Choroid plexus epithelial cell (primary cell): ENCODE results near the gene GPN2.

Experiments
- DNase-seq: peaks from one replicate; pipeline ENCODE4 v3.0.0-alpha.2; 2010; ENCODE audit warnings: low read depth
- H3K4me3 ChIP-seq: 2 replicates; pipeline ENCODE4 v1.5.1; 2011; ENCODE audit warnings: low read depth, mild to moderate bottlenecking, control low read depth, low read length, moderate library complexity
- TF ChIP-seq, protein P1 (sequence below): conservative IDR thresholded peaks from 2 replicates; pipeline ENCODE4 v1.5.1; 2011; ENCODE audit warnings: low read depth, mild to moderate bottlenecking, control low read depth, inconsistent platforms, low read length, moderate library complexity

Gene GPN2

DNA sequence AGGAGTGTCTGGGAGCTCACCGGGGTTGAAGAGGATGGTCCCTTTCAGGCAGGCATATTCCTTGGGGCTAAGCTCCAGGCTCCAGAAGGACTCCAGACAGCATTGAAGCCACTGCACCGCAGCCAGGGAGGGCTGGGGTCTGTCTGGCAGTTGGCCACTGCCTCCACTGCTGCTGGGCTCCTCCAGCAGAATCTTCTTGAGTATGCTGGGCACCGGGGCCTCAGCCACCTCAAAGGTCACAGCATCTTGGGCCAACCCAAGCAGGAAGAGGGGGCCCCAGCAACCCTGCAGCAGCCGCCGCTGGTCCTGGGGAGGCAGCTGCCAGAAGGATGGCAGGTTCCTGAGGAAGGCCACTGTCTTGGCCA, 23.3 kb upstream of the GPN2 start:
- no peak for DNase-seq
- no peak overlapping the region for H3K4me3 ChIP-seq

DNA sequence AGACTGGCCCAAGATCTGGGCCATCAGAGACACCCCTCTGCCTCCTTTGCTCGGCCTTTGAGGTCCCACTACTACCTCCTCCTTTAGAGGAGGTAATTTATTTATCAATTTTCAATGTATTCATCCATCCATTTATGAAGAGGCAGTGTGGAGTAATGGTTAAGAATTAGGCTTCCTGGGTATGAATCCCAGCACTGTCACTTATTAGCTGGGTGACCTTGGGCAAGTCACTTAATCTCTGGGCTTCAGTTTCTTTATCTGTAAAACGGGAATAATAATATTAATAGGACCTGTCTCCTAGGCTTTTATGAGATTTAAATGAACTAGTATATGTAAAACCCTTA, 22.0 kb upstream of the GPN2 start:
- no peak overlapping the region for H3K4me3 ChIP-seq
- TF ChIP-seq, protein P1, sequence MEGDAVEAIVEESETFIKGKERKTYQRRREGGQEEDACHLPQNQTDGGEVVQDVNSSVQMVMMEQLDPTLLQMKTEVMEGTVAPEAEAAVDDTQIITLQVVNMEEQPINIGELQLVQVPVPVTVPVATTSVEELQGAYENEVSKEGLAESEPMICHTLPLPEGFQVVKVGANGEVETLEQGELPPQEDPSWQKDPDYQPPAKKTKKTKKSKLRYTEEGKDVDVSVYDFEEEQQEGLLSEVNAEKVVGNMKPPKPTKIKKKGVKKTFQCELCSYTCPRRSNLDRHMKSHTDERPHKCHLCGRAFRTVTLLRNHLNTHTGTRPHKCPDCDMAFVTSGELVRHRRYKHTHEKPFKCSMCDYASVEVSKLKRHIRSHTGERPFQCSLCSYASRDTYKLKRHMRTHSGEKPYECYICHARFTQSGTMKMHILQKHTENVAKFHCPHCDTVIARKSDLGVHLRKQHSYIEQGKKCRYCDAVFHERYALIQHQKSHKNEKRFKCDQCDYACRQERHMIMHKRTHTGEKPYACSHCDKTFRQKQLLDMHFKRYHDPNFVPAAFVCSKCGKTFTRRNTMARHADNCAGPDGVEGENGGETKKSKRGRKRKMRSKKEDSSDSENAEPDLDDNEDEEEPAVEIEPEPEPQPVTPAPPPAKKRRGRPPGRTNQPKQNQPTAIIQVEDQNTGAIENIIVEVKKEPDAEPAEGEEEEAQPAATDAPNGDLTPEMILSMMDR, result no peak
- DNase-seq, result no peak

More for the DNA sequence above, 23.3 kb upstream of the GPN2 start:
- TF ChIP-seq, protein P1, result no peak

DNA sequence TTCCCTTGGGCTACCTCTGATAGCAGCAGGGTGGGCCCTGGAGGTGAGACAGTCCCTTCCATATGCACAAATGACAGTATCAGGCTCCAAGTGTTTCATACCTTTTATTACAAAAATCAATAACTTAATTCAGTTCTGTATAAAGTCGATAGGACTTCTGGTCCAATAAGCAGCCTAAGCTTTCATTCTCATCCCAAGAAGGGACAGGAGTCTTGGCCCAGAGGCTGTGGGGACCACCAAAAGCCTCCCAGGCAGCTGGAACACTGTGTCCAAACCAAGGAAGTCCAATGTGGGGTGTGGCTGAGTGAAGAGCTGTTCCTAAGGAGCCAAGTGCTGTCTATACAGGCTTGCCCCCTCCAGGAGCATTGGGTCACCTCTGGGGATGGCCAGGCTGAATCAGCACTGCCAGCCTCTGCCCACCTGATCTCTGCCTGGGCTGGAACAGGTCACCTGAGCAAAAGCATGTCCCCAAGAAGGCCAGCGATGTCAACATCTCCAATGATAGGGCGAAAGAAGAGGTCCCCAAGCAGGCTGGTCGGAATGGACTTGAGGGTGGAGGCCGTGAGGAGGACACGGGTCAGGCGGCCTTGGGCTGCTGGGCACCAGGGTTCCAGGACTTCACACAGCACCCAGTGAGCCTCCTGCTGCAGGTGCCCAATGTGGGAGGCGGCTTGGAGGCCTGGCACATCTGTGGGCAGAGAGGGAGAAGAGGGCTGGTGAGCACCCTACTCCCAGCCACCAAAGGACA, 21.5 kb upstream of the GPN2 start:
- TF ChIP-seq, protein P1, result no peak
- H3K4me3 ChIP-seq, result no peak overlapping the region
- DNase-seq, result no peak

GRCh38 chr1:26910343-26911160, 20.5 kb upstream of the GPN2 start:
- H3K4me3 ChIP-seq, result no peak overlapping the region
- TF ChIP-seq, protein P1, result no peak
- no peak for DNase-seq

DNA sequence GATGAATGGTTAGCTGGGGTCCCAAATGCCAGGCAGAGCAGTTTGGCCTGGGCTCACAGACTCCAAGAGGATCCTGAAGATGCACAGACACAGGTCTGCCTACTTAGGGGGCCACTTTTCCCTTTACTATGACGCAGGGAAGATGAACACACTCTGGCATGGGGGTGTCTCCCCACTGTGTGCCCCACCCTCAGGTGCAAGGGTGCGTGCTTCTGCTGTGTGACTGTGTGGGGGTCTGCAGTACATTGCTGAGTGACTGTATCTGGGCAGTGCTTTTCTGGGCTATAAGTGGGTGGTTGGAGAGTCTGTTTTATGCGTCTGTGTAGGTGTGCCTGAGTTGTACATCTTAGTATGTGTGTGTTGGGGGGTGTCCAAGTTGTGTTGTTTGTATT, 19.9 kb upstream of the GPN2 start:
- DNase-seq, result no peak
- TF ChIP-seq, protein P1, result no peak
- H3K4me3 ChIP-seq, result no peak overlapping the region

- DNase-seq, result peak; percentile 73
- TF ChIP-seq, protein P1, result no peak
- H3K4me3 ChIP-seq, result no peak overlapping the region
These were observed 17.2 kb upstream of the GPN2 start for GRCh38 chr1:26907071-26907917.
